K562 (cell line): Measurements from ENCODE around the gene PRRC2B. TPM values are rescaled to one million over a fixed set of nuclear protein-coding genes. Genes with fewer than 3 reads are reported as not detected.

Source experiments
- ATAC-seq: fragments of 200-7000 bp; cut with Tn5 transposase; 3 replicates; pipeline ENCODE4 v1.9.1; 2020; ENCODE audit warnings: moderate library complexity
- BruUV-seq: library from RNA; stranded (reverse); fragments of 400-500 nt; replicated peaks from 2 replicates; lab custom pipeline; 2021; lab: Mats Ljungman, UMichigan
- CTCF ChIA-PET: fragments of 300-600 bp; formaldehyde crosslinking; extraction: SDS; loops from one replicate; lab custom pipeline; 2021; ENCODE audit warnings: low intra/inter-chr PET ratio; lab: Yijun Ruan, JAX
- POLR2A ChIA-PET: fragments of 300-600, 350-650 bp; sonication (Branson Sonifier 250); formaldehyde crosslinking; extraction: SDS; loops from one replicate; lab custom pipeline; 2021; ENCODE audit warnings: antibody characterized with exemption, inconsistent platforms; lab: Yijun Ruan, JAX
- DNase-seq, 4 experiments: peaks; one replicate each; pipeline versions ENCODE4 v3.0.0 to v3.0.0-alpha.2; 2011 to 2018; ENCODE audit warnings: low spot score in 3 of 4, mixed read lengths in 3 of 4; ENCODE audit errors: extremely low read depth in 1 of 4
- FAIRE-seq: peaks from 2 replicates; lab custom pipeline; 2011; peaks lifted over from hg19 to GRCh38; lab: Jason Lieb, UNC
- H2AFZ ChIP-seq: 2 replicates; pipeline ENCODE4 v1.6.0; 2011; ENCODE audit warnings: low read depth, low read length, control low read depth, inconsistent platforms
- H3K27ac ChIP-seq: fragments of 200-600 bp; 3 replicates; pipeline ENCODE4 v1.8.0; 2011; ENCODE audit warnings: low read depth, mild to moderate bottlenecking, control low read depth, inconsistent platforms, low read length, moderate library complexity, mixed read lengths; ENCODE audit errors: extremely low read depth
- H3K27me3 ChIP-seq, 2 experiments: fragments of 300-600 bp in 1 of 2; 2 replicates in 1 of 2; 3 replicates in 1 of 2; pipeline versions ENCODE4 v1.6.0 to v1.8.0; 2011; ENCODE audit warnings: inconsistent platforms in 2 of 2, low read length in 2 of 2, mild to moderate bottlenecking in 1 of 2, mixed read lengths in 1 of 2, moderate library complexity in 1 of 2; ENCODE audit not compliant: control insufficient read depth in 2 of 2, insufficient read depth in 2 of 2
- H3K36me3 ChIP-seq: fragments of 300-600 bp; 3 replicates; pipeline ENCODE4 v1.8.0; 2011; ENCODE audit warnings: mild to moderate bottlenecking, low read length, inconsistent platforms; ENCODE audit not compliant: control insufficient read depth, insufficient read depth
- H3K4me1 ChIP-seq, 2 experiments: fragments of 200-600 bp in 1 of 2; replicated peaks in 1 of 2; 2 replicates in 1 of 2; 3 replicates in 1 of 2; pipeline versions ENCODE4 v1.5.1 to v1.8.0; 2011; ENCODE audit warnings: inconsistent platforms in 2 of 2, low read length in 2 of 2, mild to moderate bottlenecking in 1 of 2, mixed read lengths in 1 of 2, moderate library complexity in 1 of 2; ENCODE audit not compliant: control insufficient read depth in 2 of 2, insufficient read depth in 2 of 2
- H3K4me2 ChIP-seq: 2 replicates; pipeline ENCODE4 v1.6.1; 2011; ENCODE audit warnings: low read length, control low read depth, inconsistent platforms, mixed read lengths; ENCODE audit not compliant: insufficient read depth
- H3K4me3 ChIP-seq: fragments of 200-600 bp; sonication (generic), shearing (Covaris generic); 2 replicates; pipeline ENCODE4 v1.5.1; 2016; ENCODE audit warnings: control low read depth, inconsistent platforms
- H3K79me2 ChIP-seq: fragments of 200-600 bp; 3 replicates; pipeline ENCODE4 v1.8.0; 2011; ENCODE audit warnings: low read length, inconsistent platforms; ENCODE audit not compliant: control insufficient read depth, insufficient read depth
- H3K9ac ChIP-seq, 2 experiments: 2 replicates each; pipeline versions ENCODE4 v1.6.0 to v1.6.1; 2011; ENCODE audit warnings: low read depth in 2 of 2, low read length in 2 of 2, control low read depth in 1 of 2, inconsistent platforms in 1 of 2, mild to moderate bottlenecking in 1 of 2, mixed read lengths in 1 of 2; ENCODE audit not compliant: insufficient read depth in 1 of 2
- H3K9me1 ChIP-seq: one replicate; pipeline ENCODE4 v1.6.0; 2011; ENCODE audit warnings: inconsistent platforms, mild to moderate bottlenecking, low read length, moderate library complexity; ENCODE audit not compliant: control insufficient read depth, insufficient read depth
- H3K9me3 ChIP-seq: replicated peaks from 2 replicates; pipeline ENCODE4 v1.5.1; 2011; ENCODE audit warnings: low read depth, low read length, inconsistent platforms; ENCODE audit not compliant: control insufficient read depth, insufficient read depth
- H4K20me1 ChIP-seq: replicated peaks from 2 replicates; pipeline ENCODE4 v1.6.1; 2011; ENCODE audit warnings: low read length, inconsistent platforms, mixed read lengths; ENCODE audit not compliant: control insufficient read depth, insufficient read depth
- MEIS2 ChIP-seq: fragments of 450-650 bp; IDR thresholded peaks from 2 replicates; pipeline ENCODE4 v1.6.1; 2014; ENCODE audit warnings: mild to moderate bottlenecking; ENCODE audit not compliant: partially characterized antibody
- NFIX ChIP-seq: fragments of 250-450 bp; sonication (Bioruptor Pico); IDR thresholded peaks from 2 replicates; pipeline ENCODE4 v1.4.0; 2020; ENCODE audit warnings: low read depth, mild to moderate bottlenecking, moderate library complexity
- SMAD4 ChIP-seq: fragments of 250-450 bp; sonication (Bioruptor Pico); conservative IDR thresholded peaks from 2 replicates; pipeline ENCODE4 v1.8.0; 2021; ENCODE audit warnings: inconsistent platforms, mild to moderate bottlenecking, moderate library complexity
- TEAD1 ChIP-seq, 2 experiments: fragments of 450-650 bp in 1 of 2; sonication (generic) in 1 of 2; formaldehyde crosslinking; IDR thresholded peaks; 2 replicates each; pipeline versions ENCODE4 v1.4.0 to v1.8.0; 2020 to 2022; ENCODE audit warnings: mild to moderate bottlenecking in 2 of 2, missing genetic modification reagents in 1 of 2
- TEAD4 ChIP-seq, 2 experiments: sonication (generic) in 1 of 2; formaldehyde crosslinking in 1 of 2; IDR thresholded peaks; 2 replicates each; pipeline versions ENCODE4 v1.6.1 to v1.8.0; 2012 to 2022; ENCODE audit warnings: borderline replicate concordance in 1 of 2, inconsistent platforms in 1 of 2, low read length in 1 of 2, mild to moderate bottlenecking in 1 of 2, missing genetic modification reagents in 1 of 2
- XRCC3 ChIP-seq: fragments of 450-650 bp; IDR thresholded peaks from 2 replicates; pipeline ENCODE4 v1.6.1; 2017; ENCODE audit warnings: mild to moderate bottlenecking, moderate library complexity
- WGBS: fragments of 100-300 bp; shearing (Covaris generic); methylation state at CpG from one replicate; pipeline ENCODE4 v1.1.6; 2016; ENCODE audit warnings: low coverage, mixed read lengths; ENCODE audit not compliant: insufficient coverage; ENCODE audit errors: missing lambda C conversion rate; 5-methylcytosine and 5-hydroxymethylcytosine counted together
- in situ Hi-C: fragments of 300-500 bp; cut with MboI; formaldehyde crosslinking; loops from 4 replicates; pipeline ENCODE4 v1.15.0; 2018; ENCODE audit warnings: inconsistent platforms, mixed read lengths
- intact Hi-C: fragments of 100-400 bp; cut with micrococcal nuclease; formaldehyde crosslinking; loops from 2 replicates; pipeline ENCODE4 v1.14.2; 2022
- polyA plus RNA-seq, 8 experiments: library from polyadenylated mRNA; depleted of rRNA in 4 of 8; stranded (reverse) in 5 of 8; unstranded in 3 of 8; fragments of >200 nt; fragmentation: Nextera tagmentation in 2 of 8; fragmentation: Illumina TruSeq in 1 of 8; extraction: Ambion mirVana in 2 of 8; extraction: Trizol in 1 of 8; gene quantifications; 2 replicates each; pipeline versions ENCODE4 v1.2.1 to v1.2.3, GENCODE V29; 2011 to 2014; ENCODE audit warnings: inconsistent platforms in 1 of 8, missing spikeins in 1 of 8
- total RNA-seq, 7 experiments: library from RNA; depleted of rRNA in 6 of 7; stranded (reverse); fragments of >200 nt in 6 of 7; fragmentation: Illumina TruSeq in 2 of 7; extraction: Trizol in 2 of 7; gene quantifications; 2 replicates each; pipeline versions ENCODE4 v1.2.1 to v1.2.3, GENCODE V29; 2011 to 2021; ENCODE audit warnings: low replicate concordance in 1 of 7
- TF ChIP-seq, protein P1 (sequence below), 2 experiments: fragments of 450-650 bp; formaldehyde crosslinking in 1 of 2; IDR thresholded peaks; 2 replicates each; pipeline versions ENCODE4 v1.4.0 to v1.6.1; 2014 to 2020; ENCODE audit warnings: mild to moderate bottlenecking in 2 of 2, borderline replicate concordance in 1 of 2, low read depth in 1 of 2
- TF ChIP-seq, protein P2 (sequence below), 2 experiments: IDR thresholded peaks; 2 replicates each; pipeline ENCODE4 v1.6.1; 2012; ENCODE audit warnings: improper control_type of control experiment in 2 of 2, low read depth in 2 of 2, low read length in 2 of 2, borderline replicate concordance in 1 of 2

Gene PRRC2B
- total and polyA plus RNA-seq, 9 of the 15 experiments (the other 6 are each of a cell fraction or from before 2014, with no cell fraction given), result 0.34 to 125 (median 30.9) TPM

DNA sequence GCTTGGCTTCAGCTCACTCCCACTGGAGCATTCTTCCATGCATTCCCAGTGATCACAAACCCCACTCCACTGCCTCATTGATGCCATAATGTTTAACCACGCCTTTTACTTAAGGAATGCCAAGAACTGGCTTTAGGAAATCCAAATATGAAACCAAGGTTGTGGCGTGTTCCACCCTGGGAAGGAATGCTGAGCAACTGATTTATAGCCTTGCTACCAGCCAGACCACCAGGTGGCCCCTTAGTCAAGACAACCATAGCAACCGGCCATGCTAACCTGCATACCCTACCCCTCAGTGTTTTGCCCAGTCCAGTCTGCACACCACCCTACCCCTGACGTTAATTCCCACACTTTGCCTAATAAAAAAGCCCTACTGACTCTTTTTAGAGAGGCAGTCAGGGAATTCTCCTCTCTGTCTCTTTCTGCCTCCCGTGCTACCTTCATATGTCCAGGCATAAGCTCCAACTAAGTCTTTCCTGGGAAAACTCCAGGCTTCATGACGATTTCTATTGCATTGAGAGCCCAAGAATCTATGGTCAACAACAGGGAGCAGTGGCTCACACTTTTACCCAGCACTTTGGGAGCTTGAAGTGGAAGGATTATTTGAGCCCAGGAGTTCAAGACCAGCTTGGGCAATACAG, 27.0 kb upstream of the PRRC2B start:
- ATAC-seq, result peak; percentile 77
- H2AFZ ChIP-seq, result peak overlapping the region; percentile 59
- H3K79me2 ChIP-seq, result no peaks in the 10 kb centered on the region
- no peaks in the 10 kb centered on the region for H4K20me1 ChIP-seq
- ChIA-PET CTCF (interaction anchor here (1.2 kb wide), 1 partner anchor 373 kb away, joined by 5 read pairs; no protein-coding TSS in a partner anchor), POLR2A (no interaction called here)
- H3K27me3 ChIP-seq, result no peaks in the 10 kb centered on the region
- no peak overlapping the region for H3K4me3 ChIP-seq
- FAIRE-seq, result peak; percentile 67
- no TSS peak for BruUV-seq
- intact Hi-C loops (no loop called here), in situ Hi-C loops (no loop called here)
- H3K9me1 ChIP-seq, result no peaks in the 10 kb centered on the region
- peak in 2 of 4 experiments; percentile 10 to 19 for DNase-seq
- WGBS, result 10% methylated on average over 6 of the region's 6 CpGs
- H3K4me2 ChIP-seq, result no peak overlapping the region
- H3K36me3 ChIP-seq, result no peaks in the 10 kb centered on the region
- H3K27ac ChIP-seq, result no peak overlapping the region; the same call in 2 of the 3 replicates
- H3K9ac ChIP-seq, result no peak overlapping the region
- H3K4me1 ChIP-seq, result peaks cover 0 to 6% of the 10 kb centered on the region in 2 experiments; a peak in 4 of 5 replicates
- no peaks in the 10 kb centered on the region for H3K9me3 ChIP-seq
- TF ChIP-seq SMAD4 (CRISPR knock-in tag), result no peak
- TF ChIP-seq, protein P1, sequence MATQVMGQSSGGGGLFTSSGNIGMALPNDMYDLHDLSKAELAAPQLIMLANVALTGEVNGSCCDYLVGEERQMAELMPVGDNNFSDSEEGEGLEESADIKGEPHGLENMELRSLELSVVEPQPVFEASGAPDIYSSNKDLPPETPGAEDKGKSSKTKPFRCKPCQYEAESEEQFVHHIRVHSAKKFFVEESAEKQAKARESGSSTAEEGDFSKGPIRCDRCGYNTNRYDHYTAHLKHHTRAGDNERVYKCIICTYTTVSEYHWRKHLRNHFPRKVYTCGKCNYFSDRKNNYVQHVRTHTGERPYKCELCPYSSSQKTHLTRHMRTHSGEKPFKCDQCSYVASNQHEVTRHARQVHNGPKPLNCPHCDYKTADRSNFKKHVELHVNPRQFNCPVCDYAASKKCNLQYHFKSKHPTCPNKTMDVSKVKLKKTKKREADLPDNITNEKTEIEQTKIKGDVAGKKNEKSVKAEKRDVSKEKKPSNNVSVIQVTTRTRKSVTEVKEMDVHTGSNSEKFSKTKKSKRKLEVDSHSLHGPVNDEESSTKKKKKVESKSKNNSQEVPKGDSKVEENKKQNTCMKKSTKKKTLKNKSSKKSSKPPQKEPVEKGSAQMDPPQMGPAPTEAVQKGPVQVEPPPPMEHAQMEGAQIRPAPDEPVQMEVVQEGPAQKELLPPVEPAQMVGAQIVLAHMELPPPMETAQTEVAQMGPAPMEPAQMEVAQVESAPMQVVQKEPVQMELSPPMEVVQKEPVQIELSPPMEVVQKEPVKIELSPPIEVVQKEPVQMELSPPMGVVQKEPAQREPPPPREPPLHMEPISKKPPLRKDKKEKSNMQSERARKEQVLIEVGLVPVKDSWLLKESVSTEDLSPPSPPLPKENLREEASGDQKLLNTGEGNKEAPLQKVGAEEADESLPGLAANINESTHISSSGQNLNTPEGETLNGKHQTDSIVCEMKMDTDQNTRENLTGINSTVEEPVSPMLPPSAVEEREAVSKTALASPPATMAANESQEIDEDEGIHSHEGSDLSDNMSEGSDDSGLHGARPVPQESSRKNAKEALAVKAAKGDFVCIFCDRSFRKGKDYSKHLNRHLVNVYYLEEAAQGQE (IDR thresholded peaks at IDR 0.05; ENCODE audit: borderline replicate concordance), result 0 out of 2 replicates have a peak, but pooled peaks have one; percentile 17
- TF ChIP-seq, protein P1 (CRISPR knock-in tag; IDR thresholded peaks at IDR 0.05; ENCODE audit: low read depth), result no peak
- TF ChIP-seq XRCC3, result no peak
- TF ChIP-seq NFIX (CRISPR knock-in tag), result no peak
- TF ChIP-seq, protein P2, sequence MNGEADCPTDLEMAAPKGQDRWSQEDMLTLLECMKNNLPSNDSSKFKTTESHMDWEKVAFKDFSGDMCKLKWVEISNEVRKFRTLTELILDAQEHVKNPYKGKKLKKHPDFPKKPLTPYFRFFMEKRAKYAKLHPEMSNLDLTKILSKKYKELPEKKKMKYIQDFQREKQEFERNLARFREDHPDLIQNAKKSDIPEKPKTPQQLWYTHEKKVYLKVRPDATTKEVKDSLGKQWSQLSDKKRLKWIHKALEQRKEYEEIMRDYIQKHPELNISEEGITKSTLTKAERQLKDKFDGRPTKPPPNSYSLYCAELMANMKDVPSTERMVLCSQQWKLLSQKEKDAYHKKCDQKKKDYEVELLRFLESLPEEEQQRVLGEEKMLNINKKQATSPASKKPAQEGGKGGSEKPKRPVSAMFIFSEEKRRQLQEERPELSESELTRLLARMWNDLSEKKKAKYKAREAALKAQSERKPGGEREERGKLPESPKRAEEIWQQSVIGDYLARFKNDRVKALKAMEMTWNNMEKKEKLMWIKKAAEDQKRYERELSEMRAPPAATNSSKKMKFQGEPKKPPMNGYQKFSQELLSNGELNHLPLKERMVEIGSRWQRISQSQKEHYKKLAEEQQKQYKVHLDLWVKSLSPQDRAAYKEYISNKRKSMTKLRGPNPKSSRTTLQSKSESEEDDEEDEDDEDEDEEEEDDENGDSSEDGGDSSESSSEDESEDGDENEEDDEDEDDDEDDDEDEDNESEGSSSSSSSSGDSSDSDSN (IDR thresholded peaks at IDR 0.05; ENCODE audit: borderline replicate concordance in 1 of 2, low read depth in 2 of 2, low read length in 2 of 2), result no peak
- no peak for TF ChIP-seq TEAD4 (IDR thresholded peaks at IDR 0.05; ENCODE audit: low read length)
- TF ChIP-seq TEAD4 (CRISPR knock-in tag; IDR thresholded peaks at IDR 0.05; ENCODE audit: borderline replicate concordance), result no peak
- TF ChIP-seq TEAD1 (CRISPR knock-in tag; IDR thresholded peaks at IDR 0.05), result no peak
- peak; percentile 57 for TF ChIP-seq MEIS2
